GM18511 (cell line): ENCODE data around the gene TXNL1.
"Not testable (repeated sequence)": the region's sequence is repeated elsewhere in the genome, so short reads cannot be mapped to it uniquely, and the experiment has no call there.

Experiments used
- ATAC-seq: cut with Tn5 transposase; IDR thresholded peaks from one replicate; pipeline ENCODE4 v1.9.1; 2021; ENCODE audit warnings: mild to moderate bottlenecking, moderate library complexity; ENCODE audit not compliant: unreplicated experiment

TXNL1 gene

DNA sequence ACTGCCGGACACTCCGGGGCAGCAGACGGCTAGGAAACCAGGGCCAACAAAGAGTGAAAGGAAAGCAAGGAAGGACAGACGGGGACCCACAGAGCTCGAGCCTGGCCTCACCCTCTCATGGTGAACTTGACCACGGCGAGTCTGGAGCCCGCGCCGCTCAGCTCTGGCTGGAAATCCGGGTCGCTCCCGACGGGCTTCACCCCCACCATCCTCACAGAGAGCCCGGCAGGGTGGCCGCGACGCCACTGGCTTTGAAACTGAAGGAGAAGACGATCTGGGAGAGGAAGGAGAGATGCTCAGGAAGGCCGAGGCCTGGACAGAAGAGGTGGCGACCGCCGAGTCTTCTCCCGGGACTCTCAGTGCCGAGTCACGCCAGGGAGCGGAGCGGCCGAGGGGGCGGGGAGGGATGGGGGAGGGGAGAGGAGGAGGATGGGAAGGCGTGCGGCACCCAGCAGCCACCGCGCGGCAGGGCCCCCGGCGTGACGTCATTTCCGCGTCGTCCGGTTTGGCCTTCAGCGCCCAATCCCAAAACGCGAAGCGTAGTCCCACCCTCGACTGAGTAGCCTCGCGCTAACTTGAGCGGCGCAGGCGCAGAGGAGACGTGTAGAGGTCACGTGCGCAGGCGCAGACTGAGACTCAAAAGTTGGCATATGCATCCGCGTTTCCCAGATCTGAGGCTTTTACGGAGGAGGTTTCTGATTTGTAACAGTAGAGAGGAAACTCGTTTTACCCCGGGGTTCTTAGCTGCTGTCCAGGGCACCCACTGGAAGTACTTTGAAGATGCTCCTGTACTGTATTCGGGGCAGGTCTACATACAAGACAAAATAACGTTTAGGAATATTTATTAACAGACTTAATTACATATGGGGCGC lies at the start of gene TXNL1:
Gene TXNL1 (minus strand): TSS at position 361 of the 872 bp plus-strand sequence. CDS start 152 bp downstream, at position 209.
- ATAC-seq, result peak; percentile 96

- no peak for ATAC-seq
Observed at GRCh38 chr18:56684277-56684676, 45.9 kb upstream of the TXNL1 start.

DNA sequence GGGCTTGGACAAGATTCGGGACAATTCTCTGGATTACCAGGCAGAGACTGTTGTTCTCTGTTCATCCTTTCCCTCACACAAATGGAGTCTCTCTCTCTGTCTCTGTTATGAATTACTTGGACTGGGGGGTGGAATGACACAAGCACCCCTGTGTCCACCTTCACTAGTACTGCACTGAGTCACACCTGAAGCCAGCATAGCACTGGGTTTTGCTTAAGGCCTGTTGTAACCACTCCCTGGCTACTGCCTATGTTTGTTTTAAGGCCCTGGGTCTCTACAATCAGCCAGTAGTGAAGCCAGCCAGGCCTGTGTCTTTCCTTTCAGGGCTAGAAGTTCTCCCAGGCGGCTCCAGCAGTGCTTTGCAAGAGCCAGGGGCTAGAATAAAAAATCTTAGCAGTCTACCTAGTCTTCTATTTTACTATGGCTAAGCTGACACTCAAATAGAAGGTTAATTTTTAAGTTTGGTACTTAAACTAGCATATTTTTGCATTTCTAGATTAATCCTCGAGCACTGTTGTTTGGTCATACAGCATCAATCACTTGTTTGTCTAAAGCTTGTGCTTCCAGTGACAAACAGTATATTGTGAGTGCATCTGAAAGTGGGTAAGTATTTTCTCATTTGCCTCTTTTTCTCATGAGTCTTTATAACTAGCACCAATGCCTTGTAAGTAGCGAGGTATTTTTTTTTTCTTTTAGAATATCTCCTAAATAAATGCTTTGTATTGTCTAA lies 40.6 kb upstream of the TXNL1 start:
- ATAC-seq, result no peak

DNA sequence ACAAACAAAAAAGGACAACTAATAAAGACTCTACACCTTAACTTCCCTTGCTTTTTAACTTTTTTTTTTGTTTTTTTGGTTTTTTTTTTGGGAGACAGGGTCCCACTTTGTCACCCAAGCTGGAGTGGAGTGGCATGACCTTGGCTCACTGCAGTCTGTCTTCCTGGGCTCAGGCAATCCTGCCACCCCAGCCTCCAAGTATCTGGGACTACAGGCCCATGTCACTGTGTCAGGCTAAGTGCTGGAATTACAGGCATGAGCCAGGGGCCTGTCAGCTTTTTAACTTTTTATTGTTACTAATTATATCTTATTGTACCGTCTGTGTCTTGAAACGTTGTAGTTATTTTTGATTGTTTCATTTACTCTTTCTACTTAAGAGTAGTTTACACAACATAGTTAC lies 38.2 kb upstream of the TXNL1 start:
- no peak for ATAC-seq

- no peak for ATAC-seq
Observed at GRCh38 chr18:56672981-56673380, 34.6 kb upstream of the TXNL1 start.

DNA sequence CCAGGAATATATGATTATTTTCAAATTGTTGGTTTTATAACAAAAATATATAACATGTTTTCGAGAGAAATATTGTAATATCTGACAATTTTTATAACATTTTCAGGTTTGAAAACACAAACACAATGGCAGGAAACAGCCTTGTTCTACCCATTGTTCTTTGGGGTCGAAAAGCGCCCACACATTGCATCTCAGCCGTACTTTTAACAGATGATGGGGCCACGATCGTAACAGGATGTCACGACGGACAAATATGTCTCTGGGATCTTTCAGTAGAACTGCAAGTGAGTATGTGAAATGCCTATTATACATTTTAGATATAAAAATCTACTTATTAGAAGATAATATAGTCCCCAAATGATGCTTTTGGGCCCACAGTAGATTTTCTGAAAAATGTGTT lies 34.0 kb upstream of the TXNL1 start:
- ATAC-seq, result no peak

DNA sequence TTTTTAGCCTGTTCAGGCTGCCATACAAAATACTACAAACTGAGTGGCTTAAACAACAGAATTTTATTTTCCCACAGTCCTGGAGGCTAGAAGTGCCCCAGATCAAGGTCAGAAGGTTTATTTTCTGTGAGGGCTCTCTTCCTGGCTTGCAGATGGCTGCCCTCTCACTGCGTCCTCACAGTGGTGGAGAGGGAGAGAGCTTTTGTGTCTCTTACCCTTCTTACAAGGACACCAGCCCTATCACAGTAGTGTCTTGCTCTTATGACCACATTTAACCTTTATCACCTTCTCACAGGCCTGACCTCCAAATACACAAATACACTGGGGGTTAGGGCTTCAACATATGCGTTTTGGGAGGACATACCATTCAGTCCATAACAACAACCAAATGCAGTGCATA lies 24.5 kb upstream of the TXNL1 start:
- ATAC-seq, result no peak

DNA sequence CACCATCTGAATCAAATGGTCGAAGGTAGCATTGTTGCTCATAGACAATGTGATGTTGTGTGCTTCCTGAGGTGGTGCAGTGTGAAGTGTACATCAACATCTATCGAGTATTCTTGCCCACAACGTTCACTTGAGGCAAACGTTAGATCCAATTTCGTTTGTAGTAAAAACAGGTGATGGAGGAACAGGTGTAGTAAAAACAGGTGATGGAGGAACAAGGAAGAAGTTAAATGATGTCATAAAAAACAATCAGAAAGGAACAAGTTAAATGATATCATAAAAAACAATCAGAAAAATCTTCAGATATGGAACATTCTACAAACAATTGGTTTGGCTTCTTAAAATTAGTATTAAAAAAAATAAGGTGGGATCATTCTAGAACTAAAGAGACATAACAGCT lies 24.1 kb upstream of the TXNL1 start:
- ATAC-seq, result no peak

DNA sequence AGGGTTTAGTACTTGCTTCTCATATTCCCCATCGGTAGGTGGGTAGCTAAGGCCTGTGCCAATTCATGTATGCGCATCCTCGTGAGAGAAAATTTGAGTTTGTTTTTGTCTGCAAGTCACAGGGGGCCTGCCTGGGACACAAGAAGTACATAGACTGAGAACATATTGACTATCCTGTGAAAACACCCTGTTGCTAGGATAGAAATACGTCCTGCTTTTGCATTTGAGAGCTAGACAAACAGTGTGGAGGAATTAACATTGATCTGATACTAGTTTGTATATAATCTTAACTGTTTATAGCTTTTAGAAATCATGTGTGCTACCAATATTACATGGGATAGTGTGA lies 23.6 kb upstream of the TXNL1 start:
- ATAC-seq, result no peak

GRCh38 chr18:56661360-56662062 lies 23.1 kb upstream of the TXNL1 start:
- no peak for ATAC-seq

DNA sequence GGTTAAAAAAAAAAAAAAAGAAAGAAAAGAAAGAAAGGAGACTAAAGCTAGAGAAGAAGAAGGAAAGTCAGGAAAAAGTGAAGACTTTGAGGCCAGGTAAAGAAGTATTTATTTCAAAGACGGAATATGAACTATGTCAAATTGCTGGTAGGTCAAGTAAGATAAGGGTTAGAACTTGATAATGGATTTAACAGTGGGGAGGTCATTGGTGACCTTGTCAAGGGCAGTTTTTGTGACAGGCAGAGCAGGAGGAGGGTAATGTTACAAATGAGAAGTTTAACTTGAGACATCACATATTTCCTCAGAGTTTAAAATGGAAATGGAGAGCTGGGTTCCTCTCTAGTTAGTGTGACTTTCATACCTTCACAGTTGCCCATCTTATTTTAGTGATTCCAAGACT lies 22.3 kb upstream of the TXNL1 start:
- no peak for ATAC-seq

DNA sequence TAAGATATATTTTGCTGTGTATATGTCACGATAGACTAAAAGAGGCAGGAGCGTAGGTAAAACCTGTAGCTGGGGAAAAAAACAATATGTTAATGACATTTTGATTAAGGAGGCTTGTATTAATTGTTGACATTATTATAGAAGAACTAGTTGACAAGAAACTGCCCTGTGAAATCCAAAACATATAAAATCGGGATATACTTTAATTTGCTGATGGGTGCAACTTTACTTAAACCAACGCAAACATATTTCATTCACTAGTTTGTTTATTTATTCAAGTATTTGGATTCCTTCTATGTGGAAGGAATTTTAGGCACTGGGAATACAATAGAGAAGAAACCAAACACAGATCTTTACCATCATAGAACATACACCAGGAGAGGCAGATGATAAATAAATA lies 20.7 kb upstream of the TXNL1 start:
- no peak for ATAC-seq

- no peak for ATAC-seq
Observed at GRCh38 chr18:56658261-56658660, 19.9 kb upstream of the TXNL1 start.

DNA sequence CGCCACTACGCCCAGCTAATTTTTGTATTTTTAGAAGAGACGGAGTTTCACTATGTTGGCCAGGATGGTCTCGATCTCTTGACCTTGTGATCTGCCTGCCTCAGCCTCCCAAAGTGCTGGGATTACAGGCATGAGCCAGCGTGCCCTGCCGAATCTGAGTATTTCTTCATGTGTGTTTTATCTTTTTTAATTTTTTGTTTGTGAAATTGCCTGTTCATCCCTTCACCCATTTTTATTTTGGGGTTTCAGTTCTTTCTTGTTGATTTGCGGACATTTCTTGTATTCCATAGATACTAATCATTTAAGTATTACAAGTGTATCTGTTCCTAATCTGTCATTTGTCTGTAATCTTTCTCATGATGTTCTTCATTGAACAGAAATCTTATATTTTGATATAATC lies 15.9 kb upstream of the TXNL1 start:
- not testable (repeated sequence) for ATAC-seq

GRCh38 chr18:56652802-56653201 lies 14.4 kb upstream of the TXNL1 start:
- no peak for ATAC-seq

GRCh38 chr18:56651771-56652092 lies 13.3 kb upstream of the TXNL1 start:
- no peak for ATAC-seq

DNA sequence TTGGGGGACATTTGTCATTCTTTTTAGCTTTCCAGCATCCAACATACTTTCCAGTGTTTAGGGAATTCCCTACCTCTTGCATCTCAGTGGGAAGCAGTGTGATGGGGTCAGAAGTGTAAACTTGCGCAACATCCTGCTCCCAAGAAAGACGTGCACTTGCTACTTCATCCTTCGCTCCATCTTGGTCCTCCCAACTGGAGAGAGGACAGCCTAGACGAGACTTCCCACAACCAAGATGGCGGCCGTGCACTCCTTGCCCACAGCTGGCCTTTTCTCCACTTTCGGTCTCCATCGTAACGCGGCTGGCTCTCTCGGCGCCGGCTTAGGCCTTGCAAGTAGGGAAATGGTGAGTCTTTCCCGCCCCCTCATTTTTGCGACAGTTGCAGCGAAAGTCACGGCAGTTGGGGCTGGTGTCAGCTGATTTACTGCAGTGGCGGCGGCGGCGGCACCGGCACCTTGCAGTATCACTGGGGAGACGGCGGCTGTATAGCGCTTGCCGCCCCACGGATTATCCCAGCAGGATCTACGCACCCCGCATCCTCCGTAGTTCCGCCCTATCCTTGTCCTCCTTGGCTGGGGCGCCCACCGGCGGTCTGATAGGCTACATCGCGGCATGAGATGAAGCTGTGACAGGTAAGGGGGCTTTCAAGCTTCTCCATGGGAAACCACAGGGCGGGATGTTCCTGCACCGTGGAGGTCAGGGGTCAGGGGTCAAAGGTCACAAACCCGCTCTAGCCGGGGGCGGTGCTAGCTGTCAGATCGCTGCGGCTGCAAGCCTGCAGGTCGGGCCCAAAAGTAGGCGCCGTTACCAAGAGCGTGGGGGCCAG lies 12.8 kb upstream of the TXNL1 start, which contains the start of gene WDR7:
Gene WDR7 (plus strand): TSS at position 416 of the 827 bp plus-strand sequence. CDS start 21,157 bp downstream, outside the sequence.
- ATAC-seq, result peak; percentile 98

GRCh38 chr18:56649996-56650395 lies 11.6 kb upstream of the TXNL1 start:
- no peak for ATAC-seq

DNA sequence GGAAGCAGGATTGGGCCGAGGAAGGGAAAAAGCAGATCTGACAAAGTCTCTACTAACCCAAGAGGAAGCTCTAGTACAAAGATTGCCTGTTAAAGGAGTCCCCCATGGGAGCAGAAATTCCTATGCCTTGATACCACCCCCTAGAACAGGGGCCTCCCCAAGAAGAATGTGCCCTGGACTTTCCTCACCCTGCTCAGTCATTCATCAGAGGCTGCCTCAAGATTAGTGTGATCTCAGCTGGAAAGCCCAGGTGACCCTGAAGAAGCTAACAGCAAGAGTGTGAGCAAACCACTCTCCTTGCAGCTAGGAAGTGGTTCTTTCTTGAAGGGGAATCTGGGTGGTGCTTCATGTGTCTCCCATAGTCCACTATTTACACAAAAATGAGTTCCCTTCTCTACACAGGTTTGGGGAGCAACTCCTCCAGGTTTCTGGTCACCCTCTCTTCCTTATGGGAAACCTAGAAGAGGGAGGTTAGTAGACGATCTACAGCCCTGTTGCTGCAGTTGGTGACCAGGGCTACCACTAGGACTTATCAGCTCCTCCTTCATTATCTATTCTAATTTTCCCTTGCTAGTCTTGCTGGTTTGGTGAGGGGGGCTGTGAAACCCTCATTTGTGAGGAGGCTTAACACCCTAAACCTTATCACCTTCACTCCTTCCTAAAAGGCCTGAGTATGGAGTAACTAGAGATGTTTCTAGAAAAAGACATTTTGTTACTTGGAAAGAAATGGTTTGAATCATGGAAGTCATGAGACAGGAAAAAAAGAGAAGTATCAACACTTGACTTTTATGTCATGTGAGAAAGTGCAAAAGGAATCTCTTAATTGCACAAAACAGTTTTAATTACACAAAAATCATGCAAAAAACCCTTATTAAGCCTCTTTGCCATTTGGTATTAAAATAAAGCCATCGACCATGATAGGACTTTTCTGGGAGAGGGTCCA lies 9.8 kb upstream of the TXNL1 start:
- no peak for ATAC-seq

GRCh38 chr18:56647071-56647470 lies 8.7 kb upstream of the TXNL1 start:
- ATAC-seq, result no peak
